Ascending aorta (tissue), 2 donors: ENCODE measurements around the gene ING5. TPM values are rescaled to one million over a fixed set of nuclear protein-coding genes. Genes with fewer than 3 reads are reported as not detected.

ENCODE experiments used
- DNase-seq, 2 donors: peaks; one replicate each; pipeline ENCODE4 v3.0.0-alpha.2; 2019; ENCODE audit warnings: low spot score in 2 of 2
- H3K27ac ChIP-seq, 2 donors: fragments of 200-600 bp; sonication (generic); one replicate each; pipeline ENCODE4 v1.5.1; 2016 to 2017; ENCODE audit warnings: mild to moderate bottlenecking in 1 of 2
- H3K27me3 ChIP-seq: fragments of 200-600 bp; sonication (generic); one replicate; pipeline ENCODE4 v1.5.1; 2017
- H3K36me3 ChIP-seq, 2 donors: fragments of 200-600 bp; sonication (generic); one replicate each; pipeline ENCODE4 v1.5.1; 2016
- H3K4me1 ChIP-seq, 2 donors: fragments of 200-600 bp; sonication (generic); one replicate each; pipeline ENCODE4 v1.5.1; 2016 to 2017; ENCODE audit warnings: mild to moderate bottlenecking in 1 of 2
- H3K4me3 ChIP-seq, 2 donors: fragments of 200-600 bp; sonication (generic); one replicate each; pipeline ENCODE4 v1.5.1; 2016 to 2017; ENCODE audit warnings: mild to moderate bottlenecking in 1 of 2
- H3K9me3 ChIP-seq, 2 donors: fragments of 200-600 bp; sonication (generic); one replicate each; pipeline ENCODE4 v1.5.1; 2016
- CTCF ChIP-seq, 3 experiments: fragments of 200-600 bp in 2 of 3; fragments of 450-650 bp in 1 of 3; sonication (generic) in 2 of 3; IDR thresholded peaks; one replicate each; pipeline ENCODE4 v1.5.1; 2016 to 2019; ENCODE audit warnings: antibody characterized with exemption in 3 of 3, mild to moderate bottlenecking in 1 of 3, moderate library complexity in 1 of 3
- intact Hi-C: fragments of 100-400 bp; cut with DNase I; formaldehyde crosslinking; loops from one replicate; pipeline ENCODE4 v1.15.1; 2023
- total RNA-seq: library from RNA; depleted of rRNA; stranded (reverse); fragments of >200 nt; gene quantifications from one replicate; pipeline ENCODE4 v1.1.0, GENCODE V29; 2016

ING5 gene
- total RNA-seq, 1 donor from 2014 or later, result 38.1 TPM

DNA sequence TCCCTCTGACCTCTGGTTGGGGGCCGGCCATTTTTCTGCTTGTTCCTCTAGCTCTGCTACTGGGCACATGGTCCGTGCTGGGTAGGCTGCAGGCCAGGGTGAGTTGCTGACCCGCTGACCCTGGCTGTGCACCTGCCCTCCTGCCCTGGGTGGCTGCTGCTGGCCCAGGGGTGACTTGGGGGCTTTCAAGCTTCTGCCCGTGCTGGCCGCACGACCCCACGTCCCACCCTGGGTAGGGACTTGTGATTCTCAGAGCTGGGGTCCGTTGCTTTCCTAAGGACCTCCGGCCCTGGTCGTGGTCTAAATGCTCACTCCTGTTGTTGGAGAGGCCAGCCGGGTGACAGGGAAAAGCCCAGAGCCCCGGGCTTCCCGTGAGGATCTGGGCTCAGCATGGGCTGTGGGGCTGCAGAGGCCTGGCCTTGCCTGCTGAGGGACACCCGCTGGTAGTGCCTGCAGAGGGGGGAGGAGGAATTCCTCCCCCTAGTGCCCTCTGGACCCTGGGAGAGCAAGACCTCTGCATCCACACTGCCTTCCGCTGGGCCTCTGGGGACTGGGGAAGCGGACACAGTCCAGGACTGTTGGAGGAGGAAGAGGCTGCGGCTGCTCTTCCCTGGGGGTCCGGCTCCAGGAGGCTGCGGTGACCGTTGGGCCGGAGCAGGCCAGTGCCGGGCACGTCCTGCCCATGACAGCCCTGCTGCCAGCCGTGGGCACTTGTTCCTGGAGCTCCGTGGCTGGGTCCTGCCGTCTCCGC is 68.5 kb downstream of the ING5 start:
- Histone ChIP-seq H3K4me1 (no peaks in the 10 kb centered on the region), H3K27me3 (peaks cover 4% of the 10 kb centered on the region), H3K27ac (no peak overlapping the region), H3K36me3 (peaks cover 0 to 6% of the 10 kb centered on the region in 2 donors), H3K4me3 (no peak overlapping the region), H3K9me3 (no peaks in the 10 kb centered on the region)
- TF ChIP-seq CTCF (IDR thresholded peaks at IDR 0.05), result no peak
- intact Hi-C loops, result no loop called here
- DNase-seq, result no peak

- Histone ChIP-seq H3K4me3 (no peak overlapping the region), H3K27ac (no peak overlapping the region), H3K27me3 (peaks cover 4% of the 10 kb centered on the region), H3K36me3 (peaks cover 0 to 6% of the 10 kb centered on the region in 2 donors), H3K4me1 (no peaks in the 10 kb centered on the region), H3K9me3 (no peaks in the 10 kb centered on the region)
- TF ChIP-seq CTCF (IDR thresholded peaks at IDR 0.05), result no peak
- no peak for DNase-seq
- intact Hi-C loops, result no loop called here
Observed at GRCh38 chr2:241770936-241771285, 69.1 kb downstream of the ING5 start.

GRCh38 chr2:241771286-241772062 is 69.6 kb downstream of the ING5 start:
- no peaks in the 10 kb centered on the region for H3K9me3 ChIP-seq
- TF ChIP-seq CTCF (IDR thresholded peaks at IDR 0.05), result no peak
- DNase-seq, result peak in 1 of 2 donors; percentile 61
- intact Hi-C loops, result no loop called here
- H3K4me1 ChIP-seq, result no peaks in the 10 kb centered on the region
- no peak overlapping the region for H3K27ac ChIP-seq
- peaks cover 0 to 6% of the 10 kb centered on the region in 2 donors for H3K36me3 ChIP-seq
- no peak overlapping the region for H3K4me3 ChIP-seq
- H3K27me3 ChIP-seq, result peaks cover 4% of the 10 kb centered on the region

- DNase-seq, result no peak
- peaks cover 4% of the 10 kb centered on the region for H3K27me3 ChIP-seq
- H3K9me3 ChIP-seq, result no peaks in the 10 kb centered on the region
- H3K4me3 ChIP-seq, result no peak overlapping the region
- H3K36me3 ChIP-seq, result peaks cover 0 to 6% of the 10 kb centered on the region in 2 donors
- H3K27ac ChIP-seq, result no peak overlapping the region
- intact Hi-C loops, result no loop called here
- no peak for TF ChIP-seq CTCF (IDR thresholded peaks at IDR 0.05)
- H3K4me1 ChIP-seq, result no peaks in the 10 kb centered on the region
Observed at GRCh38 chr2:241772063-241772499, 70.2 kb downstream of the ING5 start.

- H3K36me3 ChIP-seq, result no peaks in the 10 kb centered on the region
- H3K4me1 ChIP-seq, result no peaks in the 10 kb centered on the region
- no peak overlapping the region for H3K4me3 ChIP-seq
- H3K27ac ChIP-seq, result no peak overlapping the region
- DNase-seq, result peak in 1 of 2 donors; percentile 54
- TF ChIP-seq CTCF (IDR thresholded peaks at IDR 0.05), result no peak
- peaks cover 4% of the 10 kb centered on the region for H3K27me3 ChIP-seq
- intact Hi-C loops, result no loop called here
- no peaks in the 10 kb centered on the region for H3K9me3 ChIP-seq
Observed at GRCh38 chr2:241773511-241774418, 71.9 kb downstream of the ING5 start.
